Body of pancreas (tissue), 4 donors: ENCODE data around the gene CPNE1. TPM values are rescaled to one million over a fixed set of nuclear protein-coding genes. Genes with fewer than 3 reads are reported as not detected.
"Not testable (repeated sequence)": the region's sequence is repeated elsewhere in the genome, so short reads cannot be mapped to it uniquely, and the experiment has no call there.

Source experiments
- ATAC-seq: fragments of 150-250 bp; one replicate; pipeline ENCODE4 v1.9.1; 2016
- DNase-seq, 4 donors: peaks; one replicate each; pipeline ENCODE4 v3.0.0-alpha.2; 2019
- H3K27ac ChIP-seq, 4 donors: fragments of 200-600 bp; sonication (generic); 1 replicate in 3 of 4; 2 replicates in 1 of 4; pipeline versions ENCODE4 v1.5.1 to v1.6.1; 2016 to 2019; ENCODE audit warnings: mild to moderate bottlenecking in 1 of 4, mixed read lengths in 1 of 4, moderate library complexity in 1 of 4
- H3K27me3 ChIP-seq, 2 donors: fragments of 200-600 bp; sonication (generic); one replicate each; pipeline ENCODE4 v1.6.0; 2016; ENCODE audit warnings: mild to moderate bottlenecking in 1 of 2
- H3K36me3 ChIP-seq, 2 donors: fragments of 200-600 bp; sonication (generic); replicated peaks in 1 of 2; 2 replicates each; pipeline ENCODE4 v1.5.1; 2016; ENCODE audit warnings: low read depth in 2 of 2; ENCODE audit not compliant: insufficient read depth in 1 of 2
- H3K4me1 ChIP-seq: fragments of 200-600 bp; sonication (generic); one replicate; pipeline ENCODE4 v1.6.0; 2016
- H3K4me3 ChIP-seq, 2 donors: fragments of 200-600 bp; sonication (generic); 1 replicate in 1 of 2; 2 replicates in 1 of 2; pipeline ENCODE4 v1.5.1; 2016 to 2019
- H3K9me3 ChIP-seq, 3 donors: fragments of 200-600 bp; sonication (generic); 1 replicate in 2 of 3; 2 replicates in 1 of 3; pipeline ENCODE4 v1.5.1; 2016
- CTCF ChIP-seq, 7 experiments: fragments of 450-650 bp in 4 of 7; fragments of 200-600 bp in 3 of 7; sonication (generic) in 3 of 7; IDR thresholded peaks; one replicate each; pipeline ENCODE4 v1.5.1; 2016 to 2019; ENCODE audit warnings: antibody characterized with exemption in 7 of 7
- POLR2A ChIP-seq, 3 donors: fragments of 450-650 bp; IDR thresholded peaks; one replicate each; pipeline ENCODE4 v1.6.1; 2016; ENCODE audit warnings: antibody characterized with exemption in 3 of 3, mild to moderate bottlenecking in 2 of 3
- WGBS, 2 donors: methylation state at CpG; one replicate each; pipeline ENCODE4 v1.1.5; 2017; 5-methylcytosine and 5-hydroxymethylcytosine counted together
- intact Hi-C: fragments of 100-400 bp; cut with DNase I; formaldehyde crosslinking; loops from one replicate; pipeline ENCODE4 v1.15.1; 2023
- total RNA-seq, 2 donors: library from RNA; depleted of rRNA; stranded (reverse); fragments of >200 nt; gene quantifications; one replicate each; pipeline ENCODE4 v1.1.0, GENCODE V29; 2016

The CPNE1 gene
- total RNA-seq, 2 donors from 2014 or later = 87.3 to 93.9 TPM

- DNase-seq = no peak
- no peaks in the 10 kb centered on the region for H3K36me3 ChIP-seq
- no peak overlapping the region for H3K4me3 ChIP-seq
- WGBS, 2 donors = 41 to 48% methylated on average over 9 of the region's 9 CpGs
- H3K9me3 ChIP-seq = no peaks in the 10 kb centered on the region
- no peak for ATAC-seq
- H3K27ac ChIP-seq = no peak overlapping the region
- TF ChIP-seq CTCF (IDR thresholded peaks at IDR 0.05) (no peak), POLR2A (IDR thresholded peaks at IDR 0.05) (no peak)
- peaks cover 21% of the 10 kb centered on the region for H3K4me1 ChIP-seq
- no peaks in the 10 kb centered on the region for H3K27me3 ChIP-seq
- intact Hi-C loops = loop anchor here (10.0 kb wide), 1 partner anchor 93 kb away; no protein-coding TSS in a partner anchor
These were observed 33.1 kb upstream of the CPNE1 start for GRCh38 chr20:35697696-35698297.

GRCh38 chr20:35695978-35696377, 31.3 kb upstream of the CPNE1 start:
- Histone ChIP-seq H3K4me3 (no peak overlapping the region), H3K9me3 (no peaks in the 10 kb centered on the region), H3K4me1 (peaks cover 21% of the 10 kb centered on the region), H3K27ac (no peak overlapping the region), H3K36me3 (no peaks in the 10 kb centered on the region), H3K27me3 (no peaks in the 10 kb centered on the region)
- intact Hi-C loops = loop anchor here (10.0 kb wide), 1 partner anchor 91 kb away; no protein-coding TSS in a partner anchor
- DNase-seq (no peak), ATAC-seq (no peak)
- WGBS, 2 donors = 85 to 94% methylated on average over 4 of the region's 4 CpGs
- TF ChIP-seq POLR2A (IDR thresholded peaks at IDR 0.05) (no peak), CTCF (IDR thresholded peaks at IDR 0.05) (no peak)

GRCh38 chr20:35695245-35695749, 30.6 kb upstream of the CPNE1 start:
- Histone ChIP-seq H3K36me3 (peaks cover 0 to under 1% of the 10 kb centered on the region in 2 donors), H3K27me3 (no peaks in the 10 kb centered on the region), H3K4me1 (peaks cover 16% of the 10 kb centered on the region), H3K9me3 (no peaks in the 10 kb centered on the region), H3K27ac (no peak overlapping the region), H3K4me3 (no peak overlapping the region)
- WGBS, 2 donors = 30 to 65% methylated on average over 2 of the region's 2 CpGs
- intact Hi-C loops = loop anchor here (10.0 kb wide), 1 partner anchor 90 kb away; no protein-coding TSS in a partner anchor
- TF ChIP-seq POLR2A (IDR thresholded peaks at IDR 0.05) (no peak), CTCF (IDR thresholded peaks at IDR 0.05) (no peak)
- no peak for DNase-seq
- no peak for ATAC-seq

- Histone ChIP-seq H3K9me3 (no peaks in the 10 kb centered on the region), H3K36me3 (peaks cover 0 to 13% of the 10 kb centered on the region in 2 donors), H3K4me3 (no peak overlapping the region), H3K4me1 (no peaks in the 10 kb centered on the region), H3K27me3 (no peaks in the 10 kb centered on the region), H3K27ac (no peak overlapping the region)
- TF ChIP-seq POLR2A (IDR thresholded peaks at IDR 0.05) (no peak), CTCF (IDR thresholded peaks at IDR 0.05) (no peak)
- no peak for DNase-seq
- no peak for ATAC-seq
- WGBS, 2 donors = 82 to 86% methylated on average over 4 of the region's 4 CpGs
- intact Hi-C loops = loop anchor here (10.0 kb wide), 1 partner anchor 85 kb away; no protein-coding TSS in a partner anchor
These were observed 25.6 kb upstream of the CPNE1 start for GRCh38 chr20:35690265-35690664.

- 91 to 92% methylated on average over 11 of the region's 11 CpGs for WGBS, 2 donors
- intact Hi-C loops, ATAC-seq, H3K27me3 ChIP-seq, H3K4me3 ChIP-seq, DNase-seq, H3K9me3 ChIP-seq, H3K27ac ChIP-seq, H3K4me1 ChIP-seq: not testable (repeated sequence)
- peaks cover 0 to 13% of the 10 kb centered on the region in 2 donors for H3K36me3 ChIP-seq
- peak in 1 of 7 experiments; percentile 8 for TF ChIP-seq CTCF (IDR thresholded peaks at IDR 0.05)
These were observed 22.2 kb upstream of the CPNE1 start for GRCh38 chr20:35686872-35687271.

GRCh38 chr20:35685368-35685767, 20.7 kb upstream of the CPNE1 start:
- peaks cover 0 to 13% of the 10 kb centered on the region in 2 donors for H3K36me3 ChIP-seq
- ATAC-seq, H3K27ac ChIP-seq, H3K27me3 ChIP-seq, H3K4me1 ChIP-seq, H3K4me3 ChIP-seq, DNase-seq, H3K9me3 ChIP-seq, intact Hi-C loops: not testable (repeated sequence)
- 95 to 97% methylated on average over 9 of the region's 9 CpGs for WGBS, 2 donors
